Activated naive CD4-positive, alpha-beta T cell treated with anti-CD3 and anti-CD28 coated beads, Interleukin-2, amount 50 U/mL, for 72 hours (primary cell): ENCODE measurements around the gene CFAP20. TPM values are rescaled to one million over a fixed set of nuclear protein-coding genes. Genes with fewer than 3 reads are reported as not detected.

Source experiments
- total RNA-seq, 2 donors: library from RNA; stranded (reverse); gene quantifications; one replicate each; pipeline ENCODE4 v1.2.3, GENCODE V29; 2022

Gene CFAP20
- total RNA-seq, 2 donors from 2014 or later, result 36.6 to 40.4 TPM

Other genes starting within 250 kb of the CFAP20 start
- gene CNGB1, start 158.3 kb downstream of the CFAP20 start, total RNA-seq, result under 1 TPM in 1 of 2 donors, not detected in 1; 0.51 TPM
- gene ZNF319, start 128.7 kb downstream of the CFAP20 start, total RNA-seq, result 1 to 10 TPM; 3.1 to 5.6 TPM
- gene USB1, start 128.0 kb downstream of the CFAP20 start, total RNA-seq, result 10 to 100 TPM; 39.8 to 50.6 TPM
- gene MMP15, start 103.6 kb downstream of the CFAP20 start, total RNA-seq, result under 1 TPM; 0.07 to 0.76 TPM
- 10 to 100 TPM; 67.9 to 88.4 TPM for gene CSNK2A2, start 68.7 kb upstream of the CFAP20 start, total RNA-seq
- not detected for gene PRSS54, start 165.6 kb upstream of the CFAP20 start, total RNA-seq